Measurements from ENCODE around the gene LATS2.

The LATS2 gene

DNA sequence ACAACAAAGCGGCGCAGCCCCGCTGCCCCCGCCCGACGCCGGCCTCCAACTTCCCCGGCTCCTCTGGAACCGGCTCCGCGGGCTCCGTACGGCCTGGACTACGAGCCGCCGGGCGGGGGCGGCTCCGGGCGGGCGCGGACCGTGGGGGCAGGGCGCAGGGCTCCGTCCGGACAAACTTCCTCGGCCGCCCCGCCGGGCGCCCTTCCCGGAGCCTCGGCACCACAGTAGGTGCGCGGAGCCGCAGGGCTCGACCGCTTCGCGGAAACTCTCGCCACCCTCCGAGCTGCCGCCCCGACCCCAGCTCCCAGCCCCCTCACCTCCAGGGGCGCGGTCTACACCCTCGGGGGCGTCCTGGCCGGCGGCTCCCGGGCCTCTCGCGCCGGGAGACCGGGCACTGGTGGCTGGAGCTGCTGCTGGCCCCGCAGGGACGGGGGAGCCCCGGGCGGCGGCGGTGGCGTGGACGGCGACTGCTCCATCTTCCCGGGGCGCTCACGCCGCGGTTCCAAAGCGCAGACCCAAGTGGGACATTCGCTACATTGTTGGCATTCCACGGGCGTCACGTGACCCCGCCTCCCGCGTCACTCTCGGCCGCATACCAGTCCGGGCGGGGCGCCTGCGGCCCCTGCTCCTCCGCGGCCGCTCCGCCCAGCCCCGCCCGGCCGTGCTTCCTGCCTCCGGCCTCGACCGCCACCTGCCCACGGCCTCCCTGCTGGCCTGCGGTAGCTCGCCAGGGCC lies at the start of gene LATS2:
Gene LATS2, minus strand, starts transcription at position 558 of the 735 bp plus-strand sequence. CDS start 15,560 bp downstream, outside the sequence.
- Histone ChIP-seq H3K4me3 (IDR thresholded peaks at IDR 0.05; ENCODE audit: insufficient read depth, low read depth, low read length) (no peak within 1 kb of the TSS), H3K27ac (no peak within 1 kb of the TSS), H3K79me2 (ENCODE audit: insufficient read depth, low read depth) (no peaks in the 10 kb centered on the region), H3K9ac (peak within 1 kb of the TSS; percentile 67), H3K36me3 (ENCODE audit: insufficient read depth) (no peaks in the 10 kb centered on the region), H3K4me2 (peak within 1 kb of the TSS; percentile 16; the same call in 1 of the 2 replicates), H3K4me1 (ENCODE audit: low read depth, poor library complexity, severe bottlenecking) (no peaks in the 10 kb centered on the region), H2AFZ (ENCODE audit: low read depth) (peak within 1 kb of the TSS; percentile 74), H4K20me1 (ENCODE audit: insufficient read depth) (no peaks in the 10 kb centered on the region), H3K27me3 (ENCODE audit: insufficient read depth, low read depth) (no peaks in the 10 kb centered on the region)
- no peak for TF ChIP-seq CTCF (conservative IDR thresholded peaks at IDR 0.05; ENCODE audit: low read depth, low read length)

GRCh38 chr13:21109168-21109567 lies 47.8 kb upstream of the LATS2 start:
- Histone ChIP-seq H3K4me3 (IDR thresholded peaks at IDR 0.05; ENCODE audit: insufficient read depth, low read depth, low read length) (no peak overlapping the region), H3K79me2 (ENCODE audit: insufficient read depth, low read depth) (no peaks in the 10 kb centered on the region), H3K4me2 (no peak overlapping the region), H3K4me1 (ENCODE audit: low read depth, poor library complexity, severe bottlenecking) (no peaks in the 10 kb centered on the region), H2AFZ (ENCODE audit: low read depth) (no peak overlapping the region), H4K20me1 (ENCODE audit: insufficient read depth) (no peaks in the 10 kb centered on the region), H3K36me3 (ENCODE audit: insufficient read depth) (no peaks in the 10 kb centered on the region), H3K27me3 (ENCODE audit: insufficient read depth, low read depth) (no peaks in the 10 kb centered on the region), H3K9ac (no peak overlapping the region), H3K27ac (no peak overlapping the region)
- no peak for TF ChIP-seq CTCF (conservative IDR thresholded peaks at IDR 0.05; ENCODE audit: low read depth, low read length)

DNA sequence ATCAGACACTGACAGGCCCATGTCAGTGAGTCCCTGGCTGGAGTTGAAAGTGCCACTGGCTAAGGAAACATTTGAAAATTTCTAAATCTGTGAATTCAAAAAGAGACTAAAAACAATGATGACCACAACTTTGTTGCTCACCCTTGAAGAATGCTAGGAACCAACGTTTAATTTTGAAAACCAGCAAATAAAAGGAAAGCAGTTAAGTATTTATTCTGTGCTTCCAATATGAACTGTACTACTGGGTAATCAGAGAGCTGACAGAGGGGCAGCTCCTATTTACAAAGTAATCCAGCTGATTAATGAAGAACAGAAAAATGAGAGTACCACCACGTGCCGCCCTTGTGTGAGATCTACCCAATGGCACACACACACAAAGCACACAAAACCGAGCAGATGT lies 44.7 kb upstream of the LATS2 start:
- Histone ChIP-seq H3K4me3 (IDR thresholded peaks at IDR 0.05; ENCODE audit: insufficient read depth, low read depth, low read length) (no peak overlapping the region), H2AFZ (ENCODE audit: low read depth) (no peak overlapping the region), H3K27me3 (ENCODE audit: insufficient read depth, low read depth) (no peaks in the 10 kb centered on the region), H3K4me2 (no peak overlapping the region), H4K20me1 (ENCODE audit: insufficient read depth) (no peaks in the 10 kb centered on the region), H3K4me1 (ENCODE audit: low read depth, poor library complexity, severe bottlenecking) (no peaks in the 10 kb centered on the region), H3K79me2 (ENCODE audit: insufficient read depth, low read depth) (no peaks in the 10 kb centered on the region), H3K36me3 (ENCODE audit: insufficient read depth) (no peaks in the 10 kb centered on the region), H3K27ac (no peak overlapping the region), H3K9ac (no peak overlapping the region)
- no peak for TF ChIP-seq CTCF (conservative IDR thresholded peaks at IDR 0.05; ENCODE audit: low read depth, low read length)

DNA sequence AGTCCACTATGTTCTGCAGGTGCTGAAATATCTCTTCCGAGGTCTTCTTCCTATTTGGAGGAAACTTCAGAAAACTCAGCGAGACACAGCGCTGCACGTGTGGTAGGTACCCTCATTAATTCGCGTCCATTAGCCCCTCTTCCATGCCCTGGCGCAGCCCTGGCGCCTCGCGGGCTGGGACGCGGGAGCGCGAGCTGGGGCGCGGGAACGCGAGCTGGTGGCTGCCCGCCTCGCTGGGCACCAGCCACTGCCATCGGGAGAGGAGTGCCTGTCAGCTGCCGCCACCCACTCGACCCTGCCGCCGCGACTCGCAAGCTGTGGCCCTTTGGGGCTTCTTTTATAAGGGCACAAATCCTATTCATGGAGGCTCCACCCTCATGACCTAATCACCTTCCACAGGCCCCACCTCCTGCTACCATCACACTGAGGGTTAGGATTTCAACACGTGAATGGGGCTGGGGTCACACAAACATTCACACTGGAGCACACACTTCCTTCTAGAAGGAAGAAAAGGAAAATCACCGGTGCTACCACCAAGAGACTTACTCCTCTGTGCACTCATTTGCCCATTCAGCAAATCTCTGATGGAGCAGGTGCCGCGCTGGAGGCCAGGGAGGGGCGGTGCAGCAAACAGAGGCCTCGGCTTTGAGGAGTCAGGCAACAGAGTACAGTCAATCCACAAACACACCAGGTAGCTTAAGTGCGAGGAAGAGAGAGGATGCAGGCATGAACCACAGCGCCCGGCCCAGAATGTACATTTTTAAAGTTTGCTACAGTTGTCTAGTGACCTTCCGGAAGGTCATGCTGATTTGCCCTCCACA lies 43.0 kb upstream of the LATS2 start:
- TF ChIP-seq CTCF (conservative IDR thresholded peaks at IDR 0.05; ENCODE audit: low read depth, low read length) = no peak
- Histone ChIP-seq H3K4me3 (IDR thresholded peaks at IDR 0.05; ENCODE audit: insufficient read depth, low read depth, low read length) (no peak overlapping the region), H3K27me3 (ENCODE audit: insufficient read depth, low read depth) (no peaks in the 10 kb centered on the region)

More for the DNA sequence above, 43.0 kb upstream of the LATS2 start:
- Histone ChIP-seq H2AFZ (ENCODE audit: low read depth) (no peak overlapping the region), H3K79me2 (ENCODE audit: insufficient read depth, low read depth) (no peaks in the 10 kb centered on the region), H4K20me1 (ENCODE audit: insufficient read depth) (no peaks in the 10 kb centered on the region), H3K4me2 (no peak overlapping the region), H3K9ac (no peak overlapping the region), H3K36me3 (ENCODE audit: insufficient read depth) (no peaks in the 10 kb centered on the region), H3K27ac (no peak overlapping the region), H3K4me1 (ENCODE audit: low read depth, poor library complexity, severe bottlenecking) (no peaks in the 10 kb centered on the region)

All from KMS-11 (cell line).